Parathyroid adenoma (tissue), 2 donors: ENCODE data around the gene TENM4.

ENCODE experiments used
- H2AFZ ChIP-seq: fragments of 300-600 bp; sonication (generic); one replicate; pipeline ENCODE4 v1.7.0; 2017; ENCODE audit warnings: antibody characterized with exemption, mild to moderate bottlenecking
- H3K27ac ChIP-seq: fragments of 300-600 bp; sonication (generic); one replicate; pipeline ENCODE4 v1.7.0; 2017
- H3K27me3 ChIP-seq: fragments of 300-600 bp; sonication (generic); one replicate; pipeline ENCODE4 v1.7.0; 2017; ENCODE audit warnings: low read length; ENCODE audit not compliant: control insufficient read depth, insufficient read depth
- H3K36me3 ChIP-seq: fragments of 300-600 bp; sonication (generic); one replicate; pipeline ENCODE4 v1.7.0; 2017; ENCODE audit warnings: low read length; ENCODE audit not compliant: control insufficient read depth, insufficient read depth
- H3K4me1 ChIP-seq: fragments of 300-600 bp; sonication (generic); one replicate; pipeline ENCODE4 v1.7.0; 2017; ENCODE audit warnings: control low read depth
- H3K4me2 ChIP-seq: fragments of 300-600 bp; sonication (generic); one replicate; pipeline ENCODE4 v1.7.0; 2017; ENCODE audit warnings: low read length
- H3K4me3 ChIP-seq: fragments of 300-600 bp; sonication (generic); one replicate; pipeline ENCODE4 v1.7.0; 2017; ENCODE audit warnings: low read depth, low read length
- H3K79me2 ChIP-seq: fragments of 300-600 bp; sonication (generic); one replicate; pipeline ENCODE4 v1.7.0; 2017; ENCODE audit warnings: control low read depth
- H3K9ac ChIP-seq: fragments of 300-600 bp; sonication (generic); one replicate; pipeline ENCODE4 v1.7.0; 2017; ENCODE audit warnings: mild to moderate bottlenecking
- H3K9me3 ChIP-seq: fragments of 300-600 bp; sonication (generic); one replicate; pipeline ENCODE4 v1.7.0; 2017; ENCODE audit warnings: low read length; ENCODE audit not compliant: control insufficient read depth
- CTCF ChIP-seq: fragments of 300-600 bp; sonication (generic); IDR thresholded peaks from one replicate; pipeline ENCODE4 v1.7.0; 2017; ENCODE audit warnings: antibody characterized with exemption, mild to moderate bottlenecking
- donor health status: primary hyperparathyroidism.

TENM4 gene

GRCh38 chr11:79199729-79200354 is 241.0 kb downstream of the TENM4 start:
- Histone ChIP-seq H3K9ac (no peak overlapping the region), H3K4me1 (no peaks in the 10 kb centered on the region), H3K36me3 (no peaks in the 10 kb centered on the region), H3K9me3 (no peaks in the 10 kb centered on the region), H3K4me3 (no peak overlapping the region), H3K27me3 (no peaks in the 10 kb centered on the region), H3K4me2 (no peak overlapping the region), H3K27ac (no peak overlapping the region), H2AFZ (no peak overlapping the region), H3K79me2 (no peaks in the 10 kb centered on the region)
- TF ChIP-seq CTCF: no peak

- TF ChIP-seq CTCF: no peak
- Histone ChIP-seq H3K4me2 (no peak overlapping the region), H3K9ac (no peak overlapping the region), H2AFZ (no peak overlapping the region), H3K9me3 (no peaks in the 10 kb centered on the region), H3K4me1 (no peaks in the 10 kb centered on the region), H3K79me2 (no peaks in the 10 kb centered on the region), H3K27ac (no peak overlapping the region), H3K27me3 (no peaks in the 10 kb centered on the region), H3K4me3 (no peak overlapping the region), H3K36me3 (no peaks in the 10 kb centered on the region)
Measured at GRCh38 chr11:79198898-79199250, 242.0 kb downstream of the TENM4 start.

- Histone ChIP-seq H3K27ac (no peak overlapping the region), H3K4me1 (no peaks in the 10 kb centered on the region), H3K4me3 (no peak overlapping the region)
Measured at GRCh38 chr11:79198203-79198897, 242.5 kb downstream of the TENM4 start.

DNA sequence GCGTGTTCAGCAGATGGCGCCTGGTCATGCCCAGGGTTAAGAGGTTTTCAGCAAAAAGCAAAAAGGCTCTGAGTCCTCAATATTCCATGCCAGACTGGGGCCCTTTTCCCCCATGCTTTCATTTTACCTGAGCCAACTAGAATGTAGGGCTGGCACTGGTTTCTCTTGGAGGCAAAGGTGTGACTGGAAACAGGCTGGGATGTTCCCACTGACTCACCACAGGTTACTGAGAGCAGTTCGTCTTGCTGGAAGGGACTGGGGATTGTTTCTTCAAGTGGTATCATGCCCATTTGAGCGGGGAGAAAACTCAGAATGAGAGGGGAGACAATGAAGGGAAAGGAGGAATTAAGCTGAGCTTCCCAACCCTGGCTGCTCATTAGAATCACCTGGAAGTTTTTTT is 243.9 kb downstream of the TENM4 start:
- no peak for TF ChIP-seq CTCF
- no peaks in the 10 kb centered on the region for H3K4me1 ChIP-seq
- H3K9ac ChIP-seq: no peak overlapping the region
- no peaks in the 10 kb centered on the region for H3K27me3 ChIP-seq
- no peak overlapping the region for H3K27ac ChIP-seq
- H3K79me2 ChIP-seq: no peaks in the 10 kb centered on the region
- no peak overlapping the region for H3K4me3 ChIP-seq
- no peak overlapping the region for H3K4me2 ChIP-seq
- H2AFZ ChIP-seq: no peak overlapping the region
- no peaks in the 10 kb centered on the region for H3K9me3 ChIP-seq
- no peaks in the 10 kb centered on the region for H3K36me3 ChIP-seq

More at GRCh38 chr11:79198203-79198897, 242.5 kb downstream of the TENM4 start:
- TF ChIP-seq CTCF: no peak
- no peaks in the 10 kb centered on the region for H3K79me2 ChIP-seq
- H3K36me3 ChIP-seq: no peaks in the 10 kb centered on the region
- H3K4me2 ChIP-seq: no peak overlapping the region
- no peak overlapping the region for H3K9ac ChIP-seq
- H3K27me3 ChIP-seq: no peaks in the 10 kb centered on the region
- H3K9me3 ChIP-seq: no peaks in the 10 kb centered on the region
- H2AFZ ChIP-seq: no peak overlapping the region

- H3K79me2 ChIP-seq: no peaks in the 10 kb centered on the region
- H3K9ac ChIP-seq: no peak overlapping the region
- no peak overlapping the region for H3K4me2 ChIP-seq
- no peak for TF ChIP-seq CTCF
- H3K4me3 ChIP-seq: no peak overlapping the region
- H3K36me3 ChIP-seq: no peaks in the 10 kb centered on the region
- H3K27me3 ChIP-seq: no peaks in the 10 kb centered on the region
- no peak overlapping the region for H2AFZ ChIP-seq
- no peaks in the 10 kb centered on the region for H3K4me1 ChIP-seq
- H3K9me3 ChIP-seq: no peaks in the 10 kb centered on the region
- H3K27ac ChIP-seq: no peak overlapping the region
Measured at GRCh38 chr11:79195209-79195608, 245.6 kb downstream of the TENM4 start.
